NCI-H187 (cell line): ENCODE measurements around the gene TSPO.

Experiments used
- DNase-seq, 2 experiments: peaks; one replicate each; lab custom pipeline; 2025; lab: John Stamatoyannopoulos, UW

Gene TSPO

GRCh38 chr22:43159484-43160178 is 8.3 kb downstream of the TSPO start:
- no peak for DNase-seq

GRCh38 chr22:43160497-43161126 is 9.3 kb downstream of the TSPO start:
- no peak for DNase-seq

GRCh38 chr22:43162412-43163150 is 11.2 kb downstream of the TSPO start:
- no peak for DNase-seq

- no peak for DNase-seq
Observed at GRCh38 chr22:43163241-43163795, 12.0 kb downstream of the TSPO start.

- DNase-seq: no peak
Observed at GRCh38 chr22:43164636-43165035, 13.3 kb downstream of the TSPO start.

- DNase-seq: no peak
Observed at GRCh38 chr22:43166132-43166930, 15.0 kb downstream of the TSPO start.

GRCh38 chr22:43167001-43167589 is 15.7 kb downstream of the TSPO start:
- DNase-seq: no peak

- no peak for DNase-seq
Observed at GRCh38 chr22:43168471-43169309, 17.3 kb downstream of the TSPO start.

GRCh38 chr22:43169310-43170130 is 18.2 kb downstream of the TSPO start:
- no peak for DNase-seq

GRCh38 chr22:43170131-43170480 is 18.7 kb downstream of the TSPO start:
- no peak for DNase-seq

- DNase-seq: no peak
Observed at GRCh38 chr22:43171019-43171491, 19.7 kb downstream of the TSPO start.

GRCh38 chr22:43171607-43172006 is 20.2 kb downstream of the TSPO start:
- DNase-seq: no peak

- no peak for DNase-seq
Observed at GRCh38 chr22:43172191-43172590, 20.8 kb downstream of the TSPO start.

- DNase-seq: no peak
Observed at GRCh38 chr22:43173566-43173965, 22.2 kb downstream of the TSPO start.

GRCh38 chr22:43173976-43174720 is 22.8 kb downstream of the TSPO start:
- DNase-seq: no peak

- DNase-seq: no peak
Observed at GRCh38 chr22:43174941-43175531, 23.7 kb downstream of the TSPO start.

- no peak for DNase-seq
Observed at GRCh38 chr22:43176090-43176489, 24.7 kb downstream of the TSPO start.

- DNase-seq: no peak
Observed at GRCh38 chr22:43177479-43177878, 26.1 kb downstream of the TSPO start.
